ENCODE data around the gene CD47.

DNA sequence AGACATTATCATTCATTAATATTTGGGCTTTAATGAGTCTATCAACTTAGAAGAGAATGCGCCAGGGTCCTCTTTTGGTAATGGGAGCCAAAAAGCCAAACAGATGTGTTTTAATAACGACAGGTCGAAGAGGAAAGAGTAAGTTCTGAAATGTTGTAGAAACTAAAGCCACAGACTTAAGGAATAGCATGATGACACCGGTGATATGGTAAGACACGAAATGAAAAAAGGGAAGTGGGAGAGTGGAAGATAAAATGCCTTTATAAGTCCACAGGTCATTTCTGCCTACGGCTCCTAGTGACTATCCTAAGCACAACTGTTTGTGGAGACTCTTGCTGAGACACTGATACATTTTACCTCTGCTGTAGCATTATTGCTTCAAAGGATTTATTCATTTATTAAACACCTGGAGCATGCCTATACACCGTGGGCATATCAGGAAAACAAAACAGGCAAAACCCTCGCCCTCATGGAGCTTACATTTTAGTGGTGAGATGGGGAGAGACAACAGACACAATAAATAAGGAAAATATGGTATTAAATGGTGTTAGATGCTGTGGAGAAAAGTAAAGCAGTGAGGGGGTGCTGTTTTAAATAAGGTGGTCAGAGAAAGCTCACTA, 11.7 kb upstream of the CD47 start:
- TF ChIP-seq CTCF (IDR thresholded peaks at IDR 0.05; ENCODE audit: borderline replicate concordance, extremely low read depth, low read length, poor library complexity, severe bottlenecking) (no peak), EZH2 (IDR thresholded peaks at IDR 0.05; ENCODE audit: borderline replicate concordance, low read depth, low read length, severe bottlenecking) (no peak)

Measured in DND-41 (cell line).